Kidney (tissue), 14 donors: Measurements from ENCODE around the gene RNF126. TPM values are rescaled to one million over a fixed set of nuclear protein-coding genes. Genes with fewer than 3 reads are reported as not detected.

Experiments used
- DNase-seq, 5 donors: peaks; one replicate each; pipeline ENCODE4 v3.0.0-alpha.2; 2013 to 2020
- FAIRE-seq: peaks from 2 replicates; lab custom pipeline; 2012; peaks lifted over from hg19 to GRCh38; lab: Jason Lieb, UNC
- H3K27ac ChIP-seq, 2 donors: one replicate each; pipeline ENCODE4 v1.7.0; 2013; ENCODE audit warnings: low read depth in 2 of 2, low read length in 2 of 2, inconsistent platforms in 1 of 2
- H3K27me3 ChIP-seq: one replicate; pipeline ENCODE4 v1.7.1; 2013; ENCODE audit warnings: low read length, inconsistent platforms; ENCODE audit not compliant: control insufficient read depth, insufficient read depth
- H3K36me3 ChIP-seq, 3 donors: one replicate each; pipeline versions ENCODE4 v1.7.0 to v1.7.1; 2013; ENCODE audit warnings: low read length in 3 of 3, control low read depth in 1 of 3, inconsistent platforms in 1 of 3; ENCODE audit not compliant: insufficient read depth in 3 of 3, control insufficient read depth in 2 of 3
- H3K4me1 ChIP-seq, 3 donors: one replicate each; pipeline versions ENCODE4 v1.7.0 to v1.7.1; 2013; ENCODE audit warnings: low read length in 3 of 3, inconsistent platforms in 1 of 3, low read depth in 1 of 3; ENCODE audit not compliant: control insufficient read depth in 2 of 3, insufficient read depth in 2 of 3
- H3K4me3 ChIP-seq, 3 donors: one replicate each; pipeline versions ENCODE4 v1.7.0 to v1.8.1; 2013; ENCODE audit warnings: low read length in 3 of 3, control low read depth in 1 of 3, inconsistent platforms in 1 of 3
- H3K9ac ChIP-seq, 3 donors: one replicate each; pipeline versions ENCODE4 v1.7.0 to v1.7.1; 2013; ENCODE audit warnings: low read length in 3 of 3, control low read depth in 1 of 3, inconsistent platforms in 1 of 3
- H3K9me3 ChIP-seq, 3 donors: one replicate each; pipeline versions ENCODE4 v1.7.0 to v1.7.1; 2013; ENCODE audit warnings: low read length in 3 of 3, control low read depth in 1 of 3, inconsistent platforms in 1 of 3; ENCODE audit not compliant: control insufficient read depth in 2 of 3, insufficient read depth in 1 of 3
- intact Hi-C: fragments of 100-400 bp; cut with DNase I; formaldehyde crosslinking; loops from one replicate; pipeline ENCODE4 v1.11.1; 2022
- polyA plus RNA-seq: library from polyadenylated mRNA; stranded (reverse); fragments of 350-450 nt; fragmentation: Illumina TruSeq; extraction: RNeasy Lipid Tissue Mini Kit (QIAGEN cat#74804); gene quantifications from one replicate; pipeline ENCODE4 v1.2.3, GENCODE V29; 2014; ENCODE audit warnings: low read depth, low replicate concordance; ENCODE audit not compliant: insufficient read depth
- total RNA-seq: library from RNA; stranded (reverse); fragmentation: NEBNext Ultra II Directional; extraction: Animal tissue kit (Norgen Biotek cat#: 25700); gene quantifications from one replicate; pipeline ENCODE4 v1.2.1, GENCODE V29; 2021
- TF ChIP-seq, protein P1 (sequence below): IDR thresholded peaks from 3 replicates; pipeline ENCODE4 v1.5.1; 2012; ENCODE audit warnings: mild to moderate bottlenecking, moderate library complexity, borderline replicate concordance; ENCODE audit not compliant: insufficient read depth; ENCODE audit errors: extremely low read depth
- donor health status: control.
- donor health status: control.
- donor health status: control.
- donor health status: control.
- donor health status: control.
- donor health status: DM: yes; HTN: yes; CAD: no.
- donor health status: Normal renal cell carcinoma (clear cell type).

Gene RNF126
- total and polyA plus RNA-seq, 2 donors from 2014 or later, result 33.3 to 38.0 TPM

GRCh38 chr19:709965-710571 lies 47.1 kb upstream of the RNF126 start:
- Histone ChIP-seq H3K27ac (peak overlapping the region; percentile 9 to 13), H3K36me3 (no peaks in the 10 kb centered on the region), H3K9me3 (no peaks in the 10 kb centered on the region), H3K4me3 (peak overlapping the region in 1 of 3 donors; percentile 37), H3K4me1 (no peaks in the 10 kb centered on the region), H3K9ac (no peak overlapping the region), H3K27me3 (no peaks in the 10 kb centered on the region)
- intact Hi-C loops, result no loop called here
- no peak for FAIRE-seq
- peak in 2 of 5 donors; percentile 33 to 77 for DNase-seq
- TF ChIP-seq, protein P1, sequence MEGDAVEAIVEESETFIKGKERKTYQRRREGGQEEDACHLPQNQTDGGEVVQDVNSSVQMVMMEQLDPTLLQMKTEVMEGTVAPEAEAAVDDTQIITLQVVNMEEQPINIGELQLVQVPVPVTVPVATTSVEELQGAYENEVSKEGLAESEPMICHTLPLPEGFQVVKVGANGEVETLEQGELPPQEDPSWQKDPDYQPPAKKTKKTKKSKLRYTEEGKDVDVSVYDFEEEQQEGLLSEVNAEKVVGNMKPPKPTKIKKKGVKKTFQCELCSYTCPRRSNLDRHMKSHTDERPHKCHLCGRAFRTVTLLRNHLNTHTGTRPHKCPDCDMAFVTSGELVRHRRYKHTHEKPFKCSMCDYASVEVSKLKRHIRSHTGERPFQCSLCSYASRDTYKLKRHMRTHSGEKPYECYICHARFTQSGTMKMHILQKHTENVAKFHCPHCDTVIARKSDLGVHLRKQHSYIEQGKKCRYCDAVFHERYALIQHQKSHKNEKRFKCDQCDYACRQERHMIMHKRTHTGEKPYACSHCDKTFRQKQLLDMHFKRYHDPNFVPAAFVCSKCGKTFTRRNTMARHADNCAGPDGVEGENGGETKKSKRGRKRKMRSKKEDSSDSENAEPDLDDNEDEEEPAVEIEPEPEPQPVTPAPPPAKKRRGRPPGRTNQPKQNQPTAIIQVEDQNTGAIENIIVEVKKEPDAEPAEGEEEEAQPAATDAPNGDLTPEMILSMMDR, result no peak

GRCh38 chr19:709196-709964 lies 46.4 kb upstream of the RNF126 start:
- Histone ChIP-seq H3K9me3 (no peaks in the 10 kb centered on the region), H3K27me3 (no peaks in the 10 kb centered on the region), H3K4me3 (peak overlapping the region in 1 of 3 donors; percentile 37), H3K9ac (peak overlapping the region in 1 of 3 donors; percentile 46), H3K36me3 (no peaks in the 10 kb centered on the region), H3K4me1 (peaks cover 0 to under 1% (median 0%) of the 10 kb centered on the region in 3 donors), H3K27ac (peak overlapping the region; percentile 13 to 67)
- intact Hi-C loops, result no loop called here
- TF ChIP-seq, protein P1, result no peak
- no peak for FAIRE-seq
- peak in 3 of 5 donors; percentile 61 to 76 (median 76) for DNase-seq

- no peaks in the 10 kb centered on the region for H3K36me3 ChIP-seq
- H3K27ac ChIP-seq, result peak within 1 kb of the TSS; percentile 13 to 67
- no peaks in the 10 kb centered on the region for H3K9me3 ChIP-seq
- H3K4me3 ChIP-seq, result peak within 1 kb of the TSS in 1 of 3 donors; percentile 37
- DNase-seq (peak in 4 of 5 donors; percentile 50 to 84 (median 70)), FAIRE-seq (no peak)
- peaks cover 0 to 4% (median 0%) of the 10 kb centered on the region in 3 donors for H3K4me1 ChIP-seq
- H3K27me3 ChIP-seq, result no peaks in the 10 kb centered on the region
- intact Hi-C loops, result no loop called here
- TF ChIP-seq, protein P1, result no peak
- H3K9ac ChIP-seq, result peak within 1 kb of the TSS in 1 of 3 donors; percentile 51
Observed at GRCh38 chr19:708154-709143, 45.4 kb upstream of the RNF126 start, which contains the start of gene PALM. Gene PALM (plus strand): TSS chr19:708935. CDS start chr19:709147, 212 bp downstream.
